ENCODE measurements around the gene RPRM.
"Not testable (repeated sequence)": the region's sequence is repeated elsewhere in the genome, so short reads cannot be mapped to it uniquely, and the experiment has no call there.

RPRM gene

DNA sequence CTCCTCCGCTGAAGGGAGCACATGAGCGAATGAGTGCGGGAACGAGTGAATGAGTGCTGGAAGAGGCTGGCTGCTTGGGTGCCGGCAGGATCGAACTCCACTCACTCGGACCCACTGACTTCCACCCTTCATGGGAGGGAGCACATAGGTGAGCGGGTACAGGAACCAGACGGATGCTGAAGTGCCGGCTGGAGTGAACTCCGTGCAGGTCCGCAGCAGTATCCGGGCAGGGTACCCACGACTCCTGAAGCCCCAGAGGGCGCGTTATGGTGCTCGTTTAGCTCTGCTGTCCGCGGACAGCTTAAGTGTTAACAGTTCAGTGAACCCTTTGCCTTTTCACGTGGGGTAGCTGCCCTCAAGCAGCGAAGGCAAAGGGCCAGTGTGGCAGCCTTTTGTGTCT is 23.2 kb downstream of the RPRM start:
- DNase-seq = no peak

DNA sequence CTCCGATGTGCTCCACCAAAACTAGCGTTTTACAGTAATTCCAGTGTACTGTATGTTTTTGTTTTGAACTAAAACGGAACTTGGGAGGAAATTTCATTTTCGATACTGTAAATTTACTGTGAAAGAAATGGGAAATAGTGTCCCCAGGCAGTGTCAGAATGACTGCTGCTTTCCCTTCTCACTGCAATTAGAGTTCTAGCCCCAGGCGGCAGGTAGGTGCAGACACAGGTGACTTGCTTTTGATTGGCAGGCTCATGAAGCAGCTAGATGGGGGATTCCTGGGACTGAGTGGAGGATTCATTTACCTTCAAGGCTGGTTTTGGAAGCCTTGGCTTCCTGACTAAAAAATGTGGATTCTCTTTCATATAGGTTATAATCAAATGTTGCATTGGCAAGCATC is 27.0 kb downstream of the RPRM start:
- DNase-seq = no peak

DNA sequence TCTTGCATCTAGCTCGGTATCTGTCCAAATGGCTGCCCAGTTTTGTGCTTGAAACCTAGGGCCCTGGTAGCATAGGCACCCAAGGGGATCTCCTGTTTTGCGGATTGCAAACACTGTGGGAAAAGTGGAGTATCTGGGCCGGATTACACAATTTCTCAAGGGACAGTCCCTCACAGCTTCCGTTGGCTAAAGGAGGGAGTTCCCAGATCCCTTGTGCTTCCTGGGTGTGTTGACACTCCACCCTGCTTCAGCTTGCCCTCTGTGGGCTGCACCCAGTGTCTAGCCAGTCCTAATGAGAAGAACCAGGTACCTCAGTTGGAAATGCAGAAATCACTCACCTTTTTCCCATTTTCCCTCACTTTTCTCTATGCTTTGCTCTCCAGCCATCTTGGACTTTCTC is 35.5 kb downstream of the RPRM start:
- no peak for DNase-seq

DNA sequence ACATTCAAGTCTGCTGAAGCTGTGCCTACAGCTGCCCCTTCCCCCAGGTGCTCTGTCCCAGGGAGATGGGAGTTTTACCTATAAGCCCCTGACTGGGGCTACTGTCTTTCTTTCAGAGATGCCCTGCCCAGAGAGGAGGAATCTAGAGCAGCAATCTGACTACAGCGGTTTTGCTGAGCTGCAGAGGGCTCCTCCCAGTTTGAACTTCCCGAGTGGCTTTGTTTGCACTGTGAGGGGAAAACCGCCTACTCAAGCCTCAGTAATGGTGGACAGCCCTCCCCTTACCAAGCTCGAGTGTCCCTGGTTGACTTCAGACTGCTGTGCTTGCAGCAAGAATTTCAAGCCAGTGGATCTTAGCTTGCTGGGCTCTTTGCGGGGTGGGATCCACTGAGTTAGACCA is 35.9 kb downstream of the RPRM start:
- not testable (repeated sequence) for DNase-seq

- DNase-seq = not testable (repeated sequence)
Measured at GRCh38 chr2:153440090-153440489, 38.5 kb downstream of the RPRM start.

- DNase-seq = no peak
Measured at GRCh38 chr2:153433403-153433802, 45.2 kb downstream of the RPRM start.

DNA sequence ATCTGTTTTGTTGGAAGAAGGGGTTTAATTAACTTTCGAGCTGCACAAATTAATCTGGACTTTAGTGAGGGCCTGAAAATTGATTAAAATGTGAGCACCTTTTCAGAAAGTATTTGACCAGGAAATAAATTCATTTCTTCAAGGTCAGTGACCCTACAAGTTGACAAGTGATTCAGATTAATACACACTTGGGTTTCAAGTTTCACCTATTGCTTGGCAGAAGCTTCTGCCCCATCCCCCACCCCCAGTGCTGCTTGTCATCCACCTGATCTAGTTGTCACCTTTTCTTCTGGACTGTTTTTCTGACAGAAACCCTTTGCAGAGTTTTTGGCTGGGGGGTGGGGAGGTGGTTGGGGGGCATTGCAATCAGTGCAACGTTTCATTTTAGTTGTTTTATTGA is 46.2 kb downstream of the RPRM start:
- no peak for DNase-seq

- no peak for DNase-seq
Measured at GRCh38 chr2:153431114-153431513, 47.4 kb downstream of the RPRM start.

All from effector CD4-positive, alpha-beta T cell (primary cell).